NOMO-1 (cell line): ENCODE measurements around the gene CHST5.
"Not testable (repeated sequence)": the region's sequence is repeated elsewhere in the genome, so short reads cannot be mapped to it uniquely, and the experiment has no call there.

Experiments
- DNase-seq, 2 experiments: peaks; one replicate each; lab custom pipeline; 2025; ENCODE audit not compliant: unreplicated experiment in 2 of 2; lab: John Stamatoyannopoulos, UW

The CHST5 gene

DNA sequence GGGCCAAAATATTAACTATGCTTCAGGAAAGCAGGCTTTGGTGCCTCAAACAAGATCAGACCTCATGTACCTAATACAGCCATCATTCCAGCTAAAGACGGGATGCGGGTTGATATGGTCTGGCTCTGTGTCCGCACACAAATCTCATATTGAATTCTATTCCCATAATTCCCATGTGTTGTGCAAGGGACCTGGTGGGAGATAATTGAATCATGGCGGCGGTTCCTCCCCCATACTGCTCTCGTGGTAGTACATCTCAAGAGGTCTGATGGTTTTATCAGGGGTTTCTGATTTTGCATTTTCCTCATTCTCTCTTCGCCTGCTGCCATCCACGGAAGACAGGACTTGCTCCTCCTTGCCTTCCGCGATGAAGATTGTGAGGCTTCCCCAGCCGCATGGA, 21.6 kb downstream of the CHST5 start:
- DNase-seq, result no peak

DNA sequence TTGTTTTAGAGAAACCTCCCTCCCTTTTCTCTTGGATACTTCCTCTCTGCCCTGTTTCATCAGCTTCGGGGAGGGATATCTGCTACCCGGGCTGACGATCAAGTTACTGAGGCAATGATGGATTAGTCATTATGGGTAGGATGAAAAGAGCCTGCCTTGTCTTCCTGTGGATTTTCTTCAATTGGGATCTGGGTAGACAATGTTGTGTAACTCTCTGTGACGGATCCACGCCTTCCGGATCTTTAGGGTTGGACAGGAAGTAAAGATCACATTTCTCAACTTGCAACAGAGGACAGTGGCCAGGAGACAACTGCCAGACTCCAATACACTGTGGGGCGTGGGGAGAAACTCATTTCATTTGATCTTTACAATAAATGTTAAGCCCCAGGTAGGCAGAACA, 29.3 kb downstream of the CHST5 start:
- peak; percentile 49 to 69 for DNase-seq

DNA sequence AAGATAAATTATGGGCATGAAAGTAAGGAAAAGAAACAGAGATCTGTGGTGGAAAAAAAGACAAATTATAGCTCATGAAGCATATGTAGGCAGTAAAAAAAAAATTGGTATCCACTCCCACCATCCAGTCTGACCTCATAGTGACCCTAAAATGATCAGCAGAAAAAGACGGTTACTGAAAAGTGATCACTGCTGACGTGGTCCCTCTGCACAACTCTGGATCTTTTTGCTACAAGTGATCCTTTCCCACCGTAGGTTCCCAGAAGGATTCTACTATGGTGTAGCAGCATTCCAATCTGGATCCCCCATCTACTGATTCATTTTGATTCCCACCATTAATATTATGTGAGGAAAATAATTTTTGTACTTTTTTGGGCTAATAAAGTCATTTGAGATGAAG, 29.8 kb downstream of the CHST5 start:
- no peak for DNase-seq

DNA sequence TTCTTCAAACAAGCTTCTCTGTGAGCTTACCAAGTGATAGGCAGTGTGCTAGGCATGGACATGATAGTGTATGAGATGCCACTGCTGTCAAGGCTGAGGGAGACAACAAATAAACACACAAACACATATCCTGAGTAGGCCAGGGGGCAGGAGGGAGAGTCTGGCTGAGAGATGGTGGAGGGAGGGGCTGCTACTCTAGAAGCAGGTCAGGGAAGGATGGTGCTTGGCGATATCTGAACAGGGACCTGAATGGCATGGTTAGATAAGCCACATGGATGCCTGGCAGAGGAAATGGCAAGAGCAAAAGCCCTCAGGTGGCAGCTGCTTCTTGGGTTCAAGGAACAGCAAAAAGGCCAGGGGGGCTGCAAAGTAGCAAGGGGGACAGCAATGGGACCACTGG, 32.1 kb downstream of the CHST5 start:
- DNase-seq, result no peak

DNA sequence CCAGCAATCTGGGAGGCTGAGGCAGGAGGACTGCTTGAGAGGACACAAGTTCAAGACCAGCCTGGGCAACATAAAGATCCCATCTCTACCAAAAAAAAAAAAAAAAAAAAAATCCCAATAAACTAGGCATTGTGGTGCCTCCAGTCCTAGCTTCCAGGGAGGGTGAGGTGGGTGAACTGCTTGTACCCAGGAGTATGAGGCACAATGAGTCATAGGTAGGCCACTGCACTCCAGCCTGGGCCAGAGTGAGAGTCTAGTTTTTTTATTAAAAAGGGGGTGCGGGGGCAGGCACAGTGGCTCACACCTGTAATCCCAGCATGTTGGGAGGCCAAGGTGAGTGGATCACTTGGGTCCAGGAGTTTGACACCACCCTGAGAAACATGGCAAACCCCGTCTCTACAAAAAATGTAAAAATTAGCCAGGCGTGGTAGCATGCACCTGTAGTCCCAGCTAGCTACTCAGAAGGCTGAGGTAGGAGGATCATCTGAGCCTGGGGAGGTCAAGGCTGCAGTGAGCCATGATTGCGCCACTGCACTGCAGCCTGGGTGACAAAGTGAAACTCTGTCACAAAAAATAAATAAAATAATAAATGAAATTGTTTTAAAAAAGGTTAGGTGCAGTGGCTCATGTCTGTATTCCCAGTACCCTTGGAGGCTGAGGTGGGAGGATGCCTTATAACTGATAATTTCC, 32.8 kb downstream of the CHST5 start:
- no peak for DNase-seq

DNA sequence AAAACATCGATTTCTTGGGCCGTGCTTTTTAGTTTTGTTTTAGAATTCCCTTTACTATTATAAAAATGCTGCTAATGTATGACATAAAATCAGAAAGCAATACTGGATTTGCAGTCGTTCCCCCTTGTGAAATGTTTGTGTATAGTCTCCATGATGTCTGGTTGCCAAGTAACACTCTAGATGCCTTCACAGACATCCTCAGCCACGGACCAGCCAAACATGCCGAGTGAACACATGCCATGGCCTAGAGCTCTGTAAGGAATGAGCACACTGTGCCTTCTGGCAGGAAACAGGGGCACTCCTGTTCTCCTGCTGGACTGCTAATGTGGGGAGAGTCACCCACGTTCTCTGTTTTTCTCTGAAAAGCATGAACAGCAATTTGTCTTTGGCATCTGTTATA, 34.1 kb downstream of the CHST5 start:
- not testable (repeated sequence) for DNase-seq

DNA sequence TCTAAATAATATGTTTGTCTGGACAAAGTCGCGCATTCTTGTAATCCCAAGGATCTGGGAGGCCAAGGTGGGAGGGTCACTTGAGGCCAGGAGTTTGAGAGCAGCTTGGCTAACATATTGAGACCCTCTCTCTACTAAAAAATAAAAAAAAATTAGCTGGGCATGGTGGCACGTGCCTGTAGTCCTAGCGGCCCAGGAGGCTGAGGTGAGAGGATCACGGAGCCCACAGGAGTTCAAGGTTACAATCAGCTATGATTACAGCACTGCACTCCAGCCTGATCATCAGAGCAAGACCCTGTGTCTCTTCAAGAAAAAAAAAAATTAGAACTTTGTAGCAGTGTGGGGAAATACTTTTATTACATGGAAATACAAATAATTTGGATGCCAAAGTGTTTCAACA, 34.5 kb downstream of the CHST5 start:
- no peak for DNase-seq

DNA sequence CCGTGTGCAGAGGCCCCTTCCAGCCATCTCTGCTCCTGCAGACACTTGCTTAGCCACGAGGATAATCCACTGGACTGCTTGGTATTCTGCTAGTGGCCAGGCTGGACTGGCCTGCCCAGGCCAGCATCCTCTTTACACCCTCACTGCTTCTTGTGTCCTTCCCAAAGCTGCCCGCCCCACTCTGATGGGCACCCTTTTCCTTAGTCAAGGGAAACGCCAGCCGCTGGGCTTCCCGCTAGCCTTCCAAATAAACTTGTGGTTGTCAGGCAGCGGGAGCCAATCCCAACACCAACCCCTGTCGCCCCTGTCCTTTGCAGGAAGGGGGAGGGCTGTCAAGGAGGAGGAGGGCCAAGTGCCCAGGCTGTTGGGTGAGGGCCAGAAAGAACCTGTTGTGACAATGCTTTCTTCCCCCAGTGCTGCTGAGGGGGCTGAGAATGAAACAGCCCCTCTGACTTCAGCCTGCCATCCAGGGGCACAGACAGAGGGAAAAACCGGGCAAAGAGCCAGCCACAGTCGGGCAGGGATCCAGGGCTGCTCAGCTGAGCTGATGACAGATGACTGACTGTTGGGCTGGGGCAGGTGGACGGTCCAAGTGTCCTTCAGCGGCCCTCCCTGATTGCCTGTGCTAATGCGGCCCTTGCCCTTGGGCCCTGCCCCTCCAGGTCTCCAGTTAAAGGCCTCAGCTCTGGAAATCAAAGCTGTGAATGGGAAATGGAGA, 37.1 kb downstream of the CHST5 start:
- not testable (repeated sequence) for DNase-seq

DNA sequence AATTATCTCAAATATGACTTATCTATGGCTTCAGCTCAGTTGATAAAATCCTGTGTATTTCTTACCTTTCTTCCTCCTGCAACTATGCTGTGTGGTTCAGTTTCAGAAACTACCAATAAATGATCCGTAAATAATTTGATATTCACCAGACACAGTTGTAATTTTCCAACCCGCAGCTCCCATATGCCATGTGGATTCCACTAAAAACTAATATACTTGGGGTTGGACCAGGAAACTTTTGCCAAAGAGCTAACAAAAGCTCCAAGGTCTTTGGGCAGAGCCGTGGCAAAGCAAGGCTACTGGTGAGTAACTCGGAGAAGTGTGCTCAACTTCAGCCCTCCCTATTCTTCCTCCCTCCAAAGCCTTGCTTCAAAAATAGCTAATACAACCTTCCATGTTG, 38.4 kb downstream of the CHST5 start:
- DNase-seq, result no peak

DNA sequence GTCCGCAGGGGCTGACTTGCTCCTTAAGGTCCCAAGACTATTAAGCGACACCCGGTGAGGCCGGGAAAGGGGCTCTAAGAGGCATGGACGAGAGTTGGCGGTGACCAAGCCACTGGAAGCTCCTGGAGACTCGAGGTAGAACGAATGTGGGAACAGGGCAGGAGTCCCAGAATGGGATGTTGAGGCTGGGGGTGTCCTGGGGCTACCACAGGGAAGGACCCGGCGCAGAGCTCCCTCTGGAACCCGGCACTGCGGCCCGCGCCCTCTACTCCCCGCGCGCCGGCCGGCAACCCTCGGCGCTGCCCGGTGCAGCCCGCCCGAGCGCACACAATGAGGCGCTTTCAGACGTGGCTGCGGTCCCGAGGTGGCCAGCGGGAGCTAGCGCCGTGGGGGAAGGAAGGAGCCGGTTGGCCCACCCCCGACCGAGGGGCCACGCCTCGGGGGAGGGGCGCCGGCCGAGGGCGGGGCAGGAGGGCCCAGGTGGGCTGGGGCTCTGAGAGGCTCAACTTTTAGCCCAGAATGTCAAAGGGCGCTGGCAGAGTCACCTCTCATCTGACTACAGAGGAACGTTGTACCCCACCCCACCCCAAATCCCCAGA, 40.7 kb downstream of the CHST5 start, which contains the start of gene CHST6:
Gene CHST6 (minus strand): TSS at position 366 of the 599 bp plus-strand sequence. CDS start 15,613 bp downstream, outside the sequence.
- DNase-seq, result peak in 1 of 2 experiments; percentile 58

DNA sequence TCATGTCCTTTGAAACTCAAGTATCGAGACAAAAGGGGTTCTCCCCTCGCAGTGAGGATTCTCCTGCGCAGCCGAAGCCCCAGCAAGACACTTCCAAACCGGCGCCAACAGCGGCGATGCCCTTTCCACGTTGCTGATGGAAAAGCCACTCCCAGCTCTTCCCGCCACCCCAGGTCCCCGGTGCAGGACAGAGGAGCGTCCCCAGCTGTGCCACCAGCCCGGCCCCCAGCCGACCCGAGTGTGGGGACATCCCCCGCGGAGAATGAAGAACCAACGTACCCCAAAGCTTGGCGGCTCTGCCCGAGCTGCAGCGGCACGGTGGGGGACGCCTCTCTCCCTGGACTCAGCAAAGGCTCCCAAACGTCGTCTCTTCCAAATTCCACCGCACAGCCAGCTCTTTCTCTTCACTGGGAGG, 41.2 kb downstream of the CHST5 start:
- DNase-seq, result no peak

DNA sequence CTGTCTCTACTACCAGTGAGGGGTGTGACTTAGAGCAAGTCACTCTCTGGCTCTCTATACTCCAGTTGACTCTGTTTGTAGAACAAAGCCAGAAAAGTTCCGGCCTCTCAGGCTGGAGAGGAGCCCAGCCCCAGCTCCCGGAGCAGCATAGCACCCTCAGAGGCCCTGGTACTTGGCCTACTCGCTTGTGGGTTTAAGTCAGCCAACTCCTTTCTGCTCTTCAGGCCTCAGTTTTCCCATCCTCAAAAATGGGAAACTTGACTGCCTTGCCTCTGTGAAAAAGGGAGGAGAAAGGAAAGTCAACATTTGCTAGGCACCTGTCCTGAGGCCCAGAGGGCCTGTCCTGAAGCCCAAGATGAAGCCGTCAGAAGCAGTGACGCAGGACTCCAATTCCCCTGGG, 41.7 kb downstream of the CHST5 start:
- no peak for DNase-seq

DNA sequence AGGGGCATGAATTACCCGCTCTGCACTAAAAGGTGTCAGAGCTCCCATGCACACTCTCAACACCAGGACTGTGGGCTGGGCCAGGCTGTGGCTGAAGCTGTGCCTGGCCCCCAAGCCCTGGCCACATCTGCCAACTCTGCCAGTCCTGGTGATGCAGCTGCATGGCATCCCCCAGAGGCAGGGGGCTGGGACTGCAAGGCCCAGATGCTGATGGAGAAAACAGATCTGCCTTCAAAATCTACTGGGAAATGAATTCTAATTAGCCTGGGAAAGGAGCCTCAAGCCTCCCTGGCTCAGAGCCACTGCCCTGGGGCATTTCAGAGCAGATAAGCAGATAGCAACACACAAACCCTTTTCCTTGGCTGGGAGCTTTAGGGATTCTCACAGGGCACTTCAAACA, 44.0 kb downstream of the CHST5 start:
- no peak for DNase-seq

DNA sequence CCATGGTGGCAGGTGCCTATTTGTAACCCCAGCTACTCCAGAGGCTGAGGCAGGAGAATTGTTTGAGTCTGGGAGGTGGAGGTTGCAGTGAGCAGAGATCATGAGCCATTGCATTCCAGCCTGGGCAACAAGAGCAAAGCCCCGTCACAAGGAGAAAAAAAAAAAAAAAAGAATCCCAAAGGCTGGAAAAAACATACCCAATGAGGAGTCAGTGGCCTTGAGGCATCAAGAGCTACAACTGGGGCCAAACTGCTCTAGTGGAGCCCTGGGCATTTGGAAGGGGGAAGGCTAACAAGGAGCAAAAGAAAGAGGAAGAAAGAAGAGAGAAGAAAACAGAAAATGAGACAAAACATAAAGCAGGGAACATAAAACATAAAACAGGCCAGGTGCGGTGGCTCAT, 47.6 kb downstream of the CHST5 start:
- DNase-seq, result no peak

DNA sequence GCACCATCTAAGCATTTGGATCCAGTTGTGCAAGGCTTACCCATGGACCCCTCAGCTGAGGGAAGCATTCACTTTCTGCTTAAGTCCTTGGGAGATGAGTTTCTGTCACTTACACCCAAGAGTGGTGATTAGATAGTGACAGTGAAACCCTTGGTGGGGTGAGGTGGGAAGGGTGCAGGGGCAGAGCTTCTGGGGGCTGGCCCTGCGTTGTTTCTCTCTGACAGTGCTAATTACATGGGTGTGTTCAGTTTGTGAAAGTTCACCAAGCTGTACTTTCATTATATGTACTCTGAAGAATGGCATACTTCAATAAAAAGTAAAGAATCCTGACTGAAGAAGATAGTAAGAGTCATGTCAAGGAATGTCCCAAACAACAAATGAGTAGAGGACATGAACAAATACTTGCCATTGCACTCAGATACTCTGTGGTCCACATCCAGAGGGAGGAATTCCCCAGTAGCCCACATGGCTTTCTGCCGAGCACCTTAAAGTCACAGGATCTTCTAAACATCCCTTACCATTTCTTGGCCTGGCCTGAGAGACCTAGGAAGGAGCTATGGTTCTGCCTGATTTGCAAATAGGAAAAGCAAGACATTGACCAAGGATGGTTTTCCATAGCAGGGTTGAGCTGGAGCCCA, 49.1 kb downstream of the CHST5 start:
- no peak for DNase-seq

DNA sequence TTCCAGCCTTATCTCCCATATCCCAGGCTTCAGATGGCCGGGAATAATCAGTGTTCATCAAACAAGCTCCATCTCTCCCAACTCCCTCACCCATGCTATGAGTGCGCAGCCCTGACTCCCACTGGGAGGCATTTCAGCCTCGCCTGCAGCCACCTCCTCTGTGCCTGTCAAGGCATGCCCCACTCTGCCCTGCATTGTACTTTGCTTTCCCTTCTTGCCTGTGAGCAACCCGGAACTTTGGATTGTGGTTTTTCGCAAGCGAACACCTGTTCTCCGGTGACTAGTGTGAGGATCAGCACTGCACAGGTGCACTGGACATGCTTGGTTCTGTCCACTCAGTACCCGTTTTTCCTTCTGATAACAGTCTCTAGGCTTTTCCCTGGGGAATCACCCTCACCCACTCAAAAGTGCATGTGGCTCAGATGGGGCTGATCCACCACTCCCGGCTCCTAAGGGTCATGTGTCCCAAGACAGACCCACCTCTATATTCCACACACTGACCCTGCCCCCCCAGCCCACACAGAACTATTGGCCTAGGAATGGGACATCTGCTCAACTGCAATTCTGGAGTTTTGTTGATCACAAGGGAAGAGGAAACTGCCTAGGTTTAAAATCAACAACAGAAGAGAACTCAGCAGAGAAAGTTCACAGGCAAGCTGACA, 49.8 kb downstream of the CHST5 start:
- DNase-seq, result no peak

DNA sequence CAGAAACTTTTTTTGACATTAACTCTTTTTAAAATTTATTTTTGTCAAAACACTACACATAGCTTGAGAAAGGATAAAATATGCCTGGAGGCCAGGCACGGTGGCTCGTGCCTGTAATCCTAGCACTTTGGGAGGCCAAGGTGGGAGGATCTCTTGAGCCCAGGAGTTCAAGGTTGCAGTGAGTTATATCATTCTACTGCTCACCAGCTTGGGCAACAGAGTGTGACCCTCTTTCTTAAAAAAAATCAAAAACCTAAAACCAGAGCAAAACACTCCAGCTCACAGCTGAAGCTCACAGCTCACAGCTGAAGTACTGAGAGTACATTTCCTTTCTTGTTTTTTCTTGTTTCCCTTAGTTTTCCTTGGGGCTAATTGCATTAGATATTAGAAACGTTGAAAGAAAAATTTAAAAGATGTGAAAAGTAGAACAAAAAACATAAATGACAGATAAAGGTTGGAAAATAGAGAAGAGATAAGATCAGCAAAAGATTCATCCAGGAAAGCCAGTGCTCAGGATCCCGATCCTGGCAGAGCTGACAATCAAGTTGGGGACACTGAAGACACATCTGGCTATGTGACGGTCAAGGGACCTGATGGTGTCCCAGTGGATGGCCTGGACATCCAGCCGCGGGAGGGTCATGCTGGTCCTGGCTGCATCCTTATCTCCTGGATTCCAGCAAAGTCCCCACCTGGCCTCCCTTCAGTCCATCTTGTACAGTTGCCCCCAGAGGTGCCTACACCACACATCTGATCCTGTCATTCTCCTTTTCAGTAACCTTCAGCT, 50.5 kb downstream of the CHST5 start:
- DNase-seq, result no peak

DNA sequence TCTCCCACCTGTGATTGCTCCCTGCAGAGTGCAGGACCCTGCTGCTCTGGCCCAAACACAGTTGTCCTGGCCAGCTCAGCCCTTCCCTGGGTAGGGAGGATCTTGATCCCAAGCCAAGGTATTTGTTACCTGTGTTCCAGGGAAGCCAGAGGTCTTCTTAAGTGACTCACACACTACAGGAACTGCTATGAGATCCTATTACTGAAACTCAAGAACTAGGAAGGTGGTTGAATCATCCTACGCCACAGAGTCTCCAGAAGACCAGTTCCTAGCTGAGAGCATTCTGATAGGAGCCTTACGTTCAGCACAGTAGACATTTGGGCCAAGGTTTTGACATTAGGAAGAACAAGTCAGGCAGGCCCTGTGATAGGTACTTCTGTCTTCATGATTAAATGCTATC, 52.7 kb downstream of the CHST5 start:
- no peak for DNase-seq

DNA sequence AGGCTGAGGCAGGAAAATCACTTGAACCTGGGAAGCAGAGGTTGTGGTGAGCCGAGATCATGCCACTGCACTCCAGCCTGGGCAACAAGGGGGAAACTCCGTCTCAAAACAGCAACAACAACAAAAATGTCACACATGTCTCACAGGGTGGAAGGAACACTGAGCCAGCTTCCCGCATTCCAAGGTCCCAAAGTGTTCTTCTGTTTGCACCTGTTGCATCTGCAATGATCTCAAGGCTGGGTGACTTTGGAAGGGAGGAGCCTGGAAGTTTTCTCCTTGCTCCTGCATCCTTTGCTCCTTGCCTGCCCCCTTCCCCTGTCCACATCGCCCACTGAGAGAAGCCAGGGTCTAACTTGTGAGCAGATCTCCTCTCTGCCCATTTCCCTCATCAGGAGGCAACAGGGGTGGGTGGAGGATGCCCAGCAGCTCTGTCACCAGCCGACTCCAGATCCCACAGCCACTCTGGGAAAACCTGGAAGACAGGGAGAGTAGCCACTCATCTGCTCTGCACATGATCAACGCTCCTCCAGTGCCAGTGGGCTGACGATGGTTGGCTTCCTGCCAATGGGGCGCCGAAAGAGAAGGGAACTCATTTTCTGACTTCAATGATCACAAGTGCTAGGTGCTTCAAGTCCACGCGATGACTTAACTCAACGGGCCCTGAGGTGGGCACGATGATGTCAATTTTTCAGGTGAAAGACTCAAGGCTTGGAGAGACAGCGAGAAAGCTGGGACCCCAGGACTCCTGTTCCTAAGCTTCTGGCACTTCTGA, 53.3 kb downstream of the CHST5 start:
- no peak for DNase-seq
